GM10847 (cell line): ENCODE measurements around the gene ATPAF1.

Experiments used
- POLR2A ChIP-seq: IDR thresholded peaks from 2 replicates; pipeline ENCODE4 v1.6.1; 2011; ENCODE audit not compliant: insufficient read length; ENCODE audit errors: extremely low read depth

The ATPAF1 gene

GRCh38 chr1:46657775-46658174 is 10.4 kb downstream of the ATPAF1 start:
- no peak for TF ChIP-seq POLR2A

- no peak for TF ChIP-seq POLR2A
Observed at GRCh38 chr1:46656643-46657042, 11.5 kb downstream of the ATPAF1 start.

- no peak for TF ChIP-seq POLR2A
Observed at GRCh38 chr1:46655848-46656247, 12.3 kb downstream of the ATPAF1 start.

GRCh38 chr1:46654012-46654411 is 14.2 kb downstream of the ATPAF1 start:
- TF ChIP-seq POLR2A: no peak

GRCh38 chr1:46653405-46653958 is 14.7 kb downstream of the ATPAF1 start:
- no peak for TF ChIP-seq POLR2A

- TF ChIP-seq POLR2A: no peak
Observed at GRCh38 chr1:46652321-46653100, 15.7 kb downstream of the ATPAF1 start.

- no peak for TF ChIP-seq POLR2A
Observed at GRCh38 chr1:46650491-46650890, 17.7 kb downstream of the ATPAF1 start.

- TF ChIP-seq POLR2A: no peak
Observed at GRCh38 chr1:46649764-46650163, 18.4 kb downstream of the ATPAF1 start.

- no peak for TF ChIP-seq POLR2A
Observed at GRCh38 chr1:46647611-46648010, 20.6 kb downstream of the ATPAF1 start.

- no peak for TF ChIP-seq POLR2A
Observed at GRCh38 chr1:46646844-46647243, 21.3 kb downstream of the ATPAF1 start.

GRCh38 chr1:46646331-46646730 is 21.8 kb downstream of the ATPAF1 start:
- no peak for TF ChIP-seq POLR2A

GRCh38 chr1:46645815-46646214 is 22.3 kb downstream of the ATPAF1 start:
- no peak for TF ChIP-seq POLR2A

GRCh38 chr1:46643368-46643775 is 24.8 kb downstream of the ATPAF1 start:
- no peak for TF ChIP-seq POLR2A

- no peak for TF ChIP-seq POLR2A
Observed at GRCh38 chr1:46642115-46642680, 26.0 kb downstream of the ATPAF1 start.

- no peak for TF ChIP-seq POLR2A
Observed at GRCh38 chr1:46639547-46639946, 28.6 kb downstream of the ATPAF1 start.

- no peak for TF ChIP-seq POLR2A
Observed at GRCh38 chr1:46638921-46639320, 29.2 kb downstream of the ATPAF1 start.
